ENCODE data around the gene BANK1.

The BANK1 gene

DNA sequence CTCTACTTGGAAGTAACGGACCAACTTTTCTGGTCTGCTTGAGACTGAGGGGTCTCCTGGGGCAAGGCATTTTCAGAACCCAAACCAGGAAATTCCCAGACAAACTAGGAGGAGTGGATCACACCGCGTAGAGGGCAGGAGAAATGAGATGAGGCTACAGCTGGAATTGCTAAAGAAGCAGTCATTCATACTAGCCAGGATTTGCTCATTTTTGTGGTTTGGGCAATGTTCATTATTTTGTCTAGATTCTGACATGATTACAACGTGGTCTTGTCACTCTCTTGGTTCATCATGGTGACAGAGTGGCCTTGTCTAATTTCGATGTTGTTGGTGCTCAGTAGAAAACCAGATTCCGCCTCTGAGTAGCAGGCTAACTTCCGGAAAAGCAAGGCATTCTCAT lies 63.2 kb downstream of the BANK1 start:
- ChIA-PET CTCF (no interaction called here), POLR2A (no interaction called here)
- no peaks in the 10 kb centered on the region for H3K9me3 ChIP-seq (ENCODE audit: control insufficient read depth, insufficient read depth, low read depth, low read length)
- no peak overlapping the region for H3K4me3 ChIP-seq (ENCODE audit: low read depth, low read length)
- no peak overlapping the region for H3K27ac ChIP-seq (ENCODE audit: extremely low read depth, low read depth, low read length)
- no peaks in the 10 kb centered on the region for H3K4me1 ChIP-seq (ENCODE audit: control insufficient read depth, insufficient read depth, low read length)
- H3K36me3 ChIP-seq (ENCODE audit: control insufficient read depth in 2 of 2, insufficient read depth in 1 of 2, low read length in 2 of 2): no peaks in the 10 kb centered on the region
- TF ChIP-seq, protein P1, sequence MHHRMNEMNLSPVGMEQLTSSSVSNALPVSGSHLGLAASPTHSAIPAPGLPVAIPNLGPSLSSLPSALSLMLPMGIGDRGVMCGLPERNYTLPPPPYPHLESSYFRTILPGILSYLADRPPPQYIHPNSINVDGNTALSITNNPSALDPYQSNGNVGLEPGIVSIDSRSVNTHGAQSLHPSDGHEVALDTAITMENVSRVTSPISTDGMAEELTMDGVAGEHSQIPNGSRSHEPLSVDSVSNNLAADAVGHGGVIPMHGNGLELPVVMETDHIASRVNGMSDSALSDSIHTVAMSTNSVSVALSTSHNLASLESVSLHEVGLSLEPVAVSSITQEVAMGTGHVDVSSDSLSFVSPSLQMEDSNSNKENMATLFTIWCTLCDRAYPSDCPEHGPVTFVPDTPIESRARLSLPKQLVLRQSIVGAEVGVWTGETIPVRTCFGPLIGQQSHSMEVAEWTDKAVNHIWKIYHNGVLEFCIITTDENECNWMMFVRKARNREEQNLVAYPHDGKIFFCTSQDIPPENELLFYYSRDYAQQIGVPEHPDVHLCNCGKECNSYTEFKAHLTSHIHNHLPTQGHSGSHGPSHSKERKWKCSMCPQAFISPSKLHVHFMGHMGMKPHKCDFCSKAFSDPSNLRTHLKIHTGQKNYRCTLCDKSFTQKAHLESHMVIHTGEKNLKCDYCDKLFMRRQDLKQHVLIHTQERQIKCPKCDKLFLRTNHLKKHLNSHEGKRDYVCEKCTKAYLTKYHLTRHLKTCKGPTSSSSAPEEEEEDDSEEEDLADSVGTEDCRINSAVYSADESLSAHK (tag by site-specific recombination; IDR thresholded peaks at IDR 0.05): no peak

DNA sequence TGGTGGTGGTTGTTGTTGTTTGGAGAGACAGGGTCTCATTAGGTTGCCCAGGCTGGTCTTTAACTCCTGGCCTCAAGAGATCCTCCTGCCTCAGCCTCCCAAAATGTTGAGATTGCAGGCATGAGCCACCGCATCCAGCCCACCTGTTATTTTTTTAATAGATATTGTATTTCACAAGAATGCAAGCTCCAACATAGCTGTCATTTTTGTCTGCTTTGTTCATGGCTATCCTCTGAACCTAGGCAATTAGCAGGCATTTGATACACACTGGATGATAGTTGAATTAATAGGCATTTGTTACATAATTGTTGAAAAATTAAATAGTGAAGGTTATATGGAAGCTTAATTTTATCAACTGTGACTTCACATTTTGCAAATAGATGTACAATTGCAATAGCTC lies 64.7 kb downstream of the BANK1 start:
- Histone ChIP-seq H3K27ac (ENCODE audit: extremely low read depth, low read depth, low read length) (no peak overlapping the region), H3K4me3 (ENCODE audit: low read depth, low read length) (no peak overlapping the region), H3K9me3 (ENCODE audit: control insufficient read depth, insufficient read depth, low read depth, low read length) (no peaks in the 10 kb centered on the region), H3K4me1 (ENCODE audit: control insufficient read depth, insufficient read depth, low read length) (no peaks in the 10 kb centered on the region), H3K36me3 (ENCODE audit: control insufficient read depth in 2 of 2, insufficient read depth in 1 of 2, low read length in 2 of 2) (no peaks in the 10 kb centered on the region)
- TF ChIP-seq ZFP37 (tag by site-specific recombination; IDR thresholded peaks at IDR 0.05) (no peak), ZNF677 (tag by site-specific recombination; IDR thresholded peaks at IDR 0.05) (no peak), SP3 (tag by site-specific recombination; IDR thresholded peaks at IDR 0.05) (no peak), ZNF473 (tag by site-specific recombination; IDR thresholded peaks at IDR 0.05) (no peak), ZNF544 (tag by site-specific recombination; IDR thresholded peaks at IDR 0.05) (no peak), ZNF433 (tag by site-specific recombination; IDR thresholded peaks at IDR 0.05; ENCODE audit: low read depth) (no peak), ZNF211 (tag by site-specific recombination; IDR thresholded peaks at IDR 0.05; ENCODE audit: low read depth) (no peak)
- TF ChIP-seq, protein P2, sequence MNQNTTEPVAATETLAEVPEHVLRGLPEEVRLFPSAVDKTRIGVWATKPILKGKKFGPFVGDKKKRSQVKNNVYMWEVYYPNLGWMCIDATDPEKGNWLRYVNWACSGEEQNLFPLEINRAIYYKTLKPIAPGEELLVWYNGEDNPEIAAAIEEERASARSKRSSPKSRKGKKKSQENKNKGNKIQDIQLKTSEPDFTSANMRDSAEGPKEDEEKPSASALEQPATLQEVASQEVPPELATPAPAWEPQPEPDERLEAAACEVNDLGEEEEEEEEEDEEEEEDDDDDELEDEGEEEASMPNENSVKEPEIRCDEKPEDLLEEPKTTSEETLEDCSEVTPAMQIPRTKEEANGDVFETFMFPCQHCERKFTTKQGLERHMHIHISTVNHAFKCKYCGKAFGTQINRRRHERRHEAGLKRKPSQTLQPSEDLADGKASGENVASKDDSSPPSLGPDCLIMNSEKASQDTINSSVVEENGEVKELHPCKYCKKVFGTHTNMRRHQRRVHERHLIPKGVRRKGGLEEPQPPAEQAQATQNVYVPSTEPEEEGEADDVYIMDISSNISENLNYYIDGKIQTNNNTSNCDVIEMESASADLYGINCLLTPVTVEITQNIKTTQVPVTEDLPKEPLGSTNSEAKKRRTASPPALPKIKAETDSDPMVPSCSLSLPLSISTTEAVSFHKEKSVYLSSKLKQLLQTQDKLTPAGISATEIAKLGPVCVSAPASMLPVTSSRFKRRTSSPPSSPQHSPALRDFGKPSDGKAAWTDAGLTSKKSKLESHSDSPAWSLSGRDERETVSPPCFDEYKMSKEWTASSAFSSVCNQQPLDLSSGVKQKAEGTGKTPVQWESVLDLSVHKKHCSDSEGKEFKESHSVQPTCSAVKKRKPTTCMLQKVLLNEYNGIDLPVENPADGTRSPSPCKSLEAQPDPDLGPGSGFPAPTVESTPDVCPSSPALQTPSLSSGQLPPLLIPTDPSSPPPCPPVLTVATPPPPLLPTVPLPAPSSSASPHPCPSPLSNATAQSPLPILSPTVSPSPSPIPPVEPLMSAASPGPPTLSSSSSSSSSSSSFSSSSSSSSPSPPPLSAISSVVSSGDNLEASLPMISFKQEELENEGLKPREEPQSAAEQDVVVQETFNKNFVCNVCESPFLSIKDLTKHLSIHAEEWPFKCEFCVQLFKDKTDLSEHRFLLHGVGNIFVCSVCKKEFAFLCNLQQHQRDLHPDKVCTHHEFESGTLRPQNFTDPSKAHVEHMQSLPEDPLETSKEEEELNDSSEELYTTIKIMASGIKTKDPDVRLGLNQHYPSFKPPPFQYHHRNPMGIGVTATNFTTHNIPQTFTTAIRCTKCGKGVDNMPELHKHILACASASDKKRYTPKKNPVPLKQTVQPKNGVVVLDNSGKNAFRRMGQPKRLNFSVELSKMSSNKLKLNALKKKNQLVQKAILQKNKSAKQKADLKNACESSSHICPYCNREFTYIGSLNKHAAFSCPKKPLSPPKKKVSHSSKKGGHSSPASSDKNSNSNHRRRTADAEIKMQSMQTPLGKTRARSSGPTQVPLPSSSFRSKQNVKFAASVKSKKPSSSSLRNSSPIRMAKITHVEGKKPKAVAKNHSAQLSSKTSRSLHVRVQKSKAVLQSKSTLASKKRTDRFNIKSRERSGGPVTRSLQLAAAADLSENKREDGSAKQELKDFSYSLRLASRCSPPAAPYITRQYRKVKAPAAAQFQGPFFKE (tag by site-specific recombination; IDR thresholded peaks at IDR 0.05; ENCODE audit: borderline replicate concordance): no peak
- ChIA-PET POLR2A (no interaction called here), CTCF (interaction anchor here (0.6 kb wide), 1 partner anchor 576 kb away, joined by 3 read pairs; no protein-coding TSS in a partner anchor)

DNA sequence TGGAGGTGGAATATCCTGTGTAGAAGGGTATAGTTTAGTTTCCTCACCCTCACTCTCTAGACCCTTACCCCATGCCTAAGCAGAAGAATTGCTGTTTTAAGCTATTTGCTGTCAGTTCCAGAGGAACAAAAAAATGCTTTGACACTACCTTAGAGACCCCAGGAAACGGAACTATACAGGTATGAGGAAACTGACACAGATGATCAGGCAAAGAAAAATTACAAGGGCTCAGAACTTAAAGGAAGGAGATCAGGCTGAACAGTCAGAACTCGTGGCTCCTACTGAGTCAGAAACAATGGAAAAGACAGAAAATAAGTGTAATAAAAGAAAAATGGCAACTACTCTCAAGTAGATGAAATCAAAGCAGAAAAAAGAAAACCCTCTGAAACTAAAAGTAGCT lies 65.6 kb downstream of the BANK1 start:
- no peak overlapping the region for H3K27ac ChIP-seq (ENCODE audit: extremely low read depth, low read depth, low read length)
- H3K4me3 ChIP-seq (ENCODE audit: low read depth, low read length): no peak overlapping the region
- TF ChIP-seq, protein P3, sequence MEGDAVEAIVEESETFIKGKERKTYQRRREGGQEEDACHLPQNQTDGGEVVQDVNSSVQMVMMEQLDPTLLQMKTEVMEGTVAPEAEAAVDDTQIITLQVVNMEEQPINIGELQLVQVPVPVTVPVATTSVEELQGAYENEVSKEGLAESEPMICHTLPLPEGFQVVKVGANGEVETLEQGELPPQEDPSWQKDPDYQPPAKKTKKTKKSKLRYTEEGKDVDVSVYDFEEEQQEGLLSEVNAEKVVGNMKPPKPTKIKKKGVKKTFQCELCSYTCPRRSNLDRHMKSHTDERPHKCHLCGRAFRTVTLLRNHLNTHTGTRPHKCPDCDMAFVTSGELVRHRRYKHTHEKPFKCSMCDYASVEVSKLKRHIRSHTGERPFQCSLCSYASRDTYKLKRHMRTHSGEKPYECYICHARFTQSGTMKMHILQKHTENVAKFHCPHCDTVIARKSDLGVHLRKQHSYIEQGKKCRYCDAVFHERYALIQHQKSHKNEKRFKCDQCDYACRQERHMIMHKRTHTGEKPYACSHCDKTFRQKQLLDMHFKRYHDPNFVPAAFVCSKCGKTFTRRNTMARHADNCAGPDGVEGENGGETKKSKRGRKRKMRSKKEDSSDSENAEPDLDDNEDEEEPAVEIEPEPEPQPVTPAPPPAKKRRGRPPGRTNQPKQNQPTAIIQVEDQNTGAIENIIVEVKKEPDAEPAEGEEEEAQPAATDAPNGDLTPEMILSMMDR (tag by site-specific recombination; IDR thresholded peaks at IDR 0.05): no peak
- TF ChIP-seq, protein P4, sequence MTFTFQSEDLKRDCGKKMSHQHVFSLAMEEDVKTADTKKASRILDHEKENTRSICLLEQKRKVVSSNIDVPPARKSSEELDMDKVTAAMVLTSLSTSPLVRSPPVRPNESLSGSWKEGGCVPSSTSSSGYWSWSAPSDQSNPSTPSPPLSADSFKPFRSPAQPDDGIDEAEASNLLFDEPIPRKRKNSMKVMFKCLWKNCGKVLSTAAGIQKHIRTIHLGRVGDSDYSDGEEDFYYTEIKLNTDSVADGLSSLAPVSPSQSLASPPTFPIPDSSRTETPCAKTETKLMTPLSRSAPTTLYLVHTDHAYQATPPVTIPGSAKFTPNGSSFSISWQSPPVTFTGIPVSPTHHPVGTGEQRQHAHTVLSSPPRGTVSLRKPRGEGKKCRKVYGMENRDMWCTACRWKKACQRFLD (tag by site-specific recombination; IDR thresholded peaks at IDR 0.05): no peak
- TF ChIP-seq ZNF24 (tag by site-specific recombination; IDR thresholded peaks at IDR 0.05) (no peak), ZNF473 (tag by site-specific recombination; IDR thresholded peaks at IDR 0.05) (no peak), ZNF701 (tag by site-specific recombination; IDR thresholded peaks at IDR 0.05) (no peak), ZNF600 (tag by site-specific recombination; IDR thresholded peaks at IDR 0.05) (no peak), ZNF621 (tag by site-specific recombination; IDR thresholded peaks at IDR 0.05) (no peak)
- TF ChIP-seq, protein P5, sequence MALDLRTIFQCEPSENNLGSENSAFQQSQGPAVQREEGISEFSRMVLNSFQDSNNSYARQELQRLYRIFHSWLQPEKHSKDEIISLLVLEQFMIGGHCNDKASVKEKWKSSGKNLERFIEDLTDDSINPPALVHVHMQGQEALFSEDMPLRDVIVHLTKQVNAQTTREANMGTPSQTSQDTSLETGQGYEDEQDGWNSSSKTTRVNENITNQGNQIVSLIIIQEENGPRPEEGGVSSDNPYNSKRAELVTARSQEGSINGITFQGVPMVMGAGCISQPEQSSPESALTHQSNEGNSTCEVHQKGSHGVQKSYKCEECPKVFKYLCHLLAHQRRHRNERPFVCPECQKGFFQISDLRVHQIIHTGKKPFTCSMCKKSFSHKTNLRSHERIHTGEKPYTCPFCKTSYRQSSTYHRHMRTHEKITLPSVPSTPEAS (tag by site-specific recombination; IDR thresholded peaks at IDR 0.05): no peak
- H3K36me3 ChIP-seq (ENCODE audit: control insufficient read depth in 2 of 2, insufficient read depth in 1 of 2, low read length in 2 of 2): no peaks in the 10 kb centered on the region
- no peaks in the 10 kb centered on the region for H3K4me1 ChIP-seq (ENCODE audit: control insufficient read depth, insufficient read depth, low read length)
- ChIA-PET CTCF (no interaction called here), POLR2A (no interaction called here)
- no peaks in the 10 kb centered on the region for H3K9me3 ChIP-seq (ENCODE audit: control insufficient read depth, insufficient read depth, low read depth, low read length)

Data from HEK293 (cell line).